Measurements from ENCODE around the gene STT3B.

DNA sequence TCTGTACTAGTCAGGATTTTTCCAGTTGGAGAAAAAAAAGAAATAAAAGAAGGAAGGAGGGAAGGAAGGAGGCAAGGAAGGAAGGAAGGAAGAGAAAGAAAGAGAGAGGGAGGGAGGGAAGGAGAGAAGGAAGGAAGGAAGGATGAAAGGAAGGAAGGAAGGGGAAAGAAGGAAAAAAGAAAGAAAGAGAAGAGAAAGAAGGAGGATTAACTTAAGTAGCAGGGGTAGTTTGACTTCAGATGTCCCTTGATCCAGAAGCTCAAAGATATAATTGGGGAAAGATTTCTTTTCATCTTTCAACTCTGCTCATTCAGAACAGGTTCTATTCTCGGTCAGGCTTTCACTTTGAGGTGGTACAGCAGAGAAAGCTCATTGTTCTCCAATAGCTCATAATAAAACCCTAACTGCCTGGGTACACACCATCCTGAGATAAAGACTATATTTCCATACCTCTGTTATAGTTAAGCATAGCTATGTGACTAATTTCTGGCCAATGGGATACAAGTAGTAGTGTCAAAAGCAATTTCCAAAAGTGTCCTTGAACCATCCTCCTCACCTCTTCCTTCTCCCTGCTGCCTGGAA is 23.5 kb upstream of the STT3B start:
- no peak for TF ChIP-seq TAF1 (IDR thresholded peaks at IDR 0.05; ENCODE audit: borderline replicate concordance, insufficient read depth, low read length)
- TF ChIP-seq POLR2AphosphoS5 (IDR thresholded peaks at IDR 0.05; ENCODE audit: low read depth, low read length), result no peak
- no peak for TF ChIP-seq SIN3A (IDR thresholded peaks at IDR 0.05; ENCODE audit: borderline replicate concordance, insufficient read depth, low read length)

Data from PFSK-1 (cell line).